MCF 10A (cell line): ENCODE measurements around the gene LCP2. TPM values are rescaled to one million over a fixed set of nuclear protein-coding genes. Genes with fewer than 3 reads are reported as not detected.
A peak's percentile ranks its signal among the peaks of the same experiment; 100 is the strongest.

Experiments used
- BruUV-seq: library from RNA; stranded (reverse); fragments of 400-500 nt; replicated peaks from 2 replicates; lab custom pipeline; 2021; lab: Mats Ljungman, UMichigan
- CTCF ChIA-PET: fragments of 300-600 bp; sonication (Branson Sonifier 250); formaldehyde crosslinking; extraction: SDS; loops from one replicate; lab custom pipeline; 2021; ENCODE audit warnings: antibody characterized with exemption, inconsistent platforms; lab: Yijun Ruan, JAX
- POLR2A ChIA-PET: fragments of 300-600, 350-650 bp; sonication (Branson Sonifier 250); formaldehyde crosslinking; extraction: SDS; loops from one replicate; lab custom pipeline; 2020; ENCODE audit warnings: antibody characterized with exemption, inconsistent platforms; lab: Yijun Ruan, JAX
- DNase-seq: peaks from one replicate; pipeline ENCODE4 v3.0.0-alpha.2; 2018; ENCODE audit not compliant: unreplicated experiment
- H3K27ac Mint-ChIP-seq: one replicate; pipeline ENCODE4 v1.8.0; 2022; ENCODE audit warnings: mild to moderate bottlenecking, low read depth, mixed read lengths; ENCODE audit not compliant: unreplicated experiment
- H3K27me3 Mint-ChIP-seq: one replicate; pipeline ENCODE4 v1.8.0; 2022; ENCODE audit warnings: mixed read lengths; ENCODE audit not compliant: insufficient read depth, unreplicated experiment
- H3K36me3 Mint-ChIP-seq: one replicate; pipeline ENCODE4 v1.8.0; 2022; ENCODE audit warnings: mild to moderate bottlenecking, moderate library complexity, mixed read lengths; ENCODE audit not compliant: insufficient read depth, unreplicated experiment
- H3K4me1 Mint-ChIP-seq: one replicate; pipeline ENCODE4 v1.8.0; 2022; ENCODE audit warnings: mixed read lengths; ENCODE audit not compliant: insufficient read depth, unreplicated experiment
- H3K4me3 Mint-ChIP-seq: one replicate; pipeline ENCODE4 v1.8.0; 2022; ENCODE audit warnings: mild to moderate bottlenecking, moderate library complexity, mixed read lengths; ENCODE audit not compliant: unreplicated experiment
- H3K9me3 Mint-ChIP-seq: one replicate; pipeline ENCODE4 v1.8.0; 2022; ENCODE audit warnings: mixed read lengths; ENCODE audit not compliant: unreplicated experiment
- intact Hi-C: fragments of 100-400 bp; cut with micrococcal nuclease; formaldehyde crosslinking; loops from 2 replicates; pipeline ENCODE4 v1.14.1; 2022
- total RNA-seq: library from RNA; stranded (reverse); gene quantifications from 2 replicates; pipeline ENCODE4 v1.2.3, GENCODE V29; 2022
- TF ChIP-seq, protein P1 (sequence below): fragments of 200-600 bp; IDR thresholded peaks from one replicate; pipeline ENCODE4 v1.8.0; 2022; ENCODE audit warnings: antibody characterized with exemption, mild to moderate bottlenecking; ENCODE audit not compliant: unreplicated experiment

Gene LCP2
- total RNA-seq, 1 experiment from 2014 or later, result not detected

GRCh38 chr5:170310256-170310926, 12.8 kb upstream of the LCP2 start:
- no peaks in the 10 kb centered on the region for H3K36me3 Mint-ChIP-seq
- H3K4me1 Mint-ChIP-seq, result peaks cover 31% of the 10 kb centered on the region
- TF ChIP-seq, protein P1, sequence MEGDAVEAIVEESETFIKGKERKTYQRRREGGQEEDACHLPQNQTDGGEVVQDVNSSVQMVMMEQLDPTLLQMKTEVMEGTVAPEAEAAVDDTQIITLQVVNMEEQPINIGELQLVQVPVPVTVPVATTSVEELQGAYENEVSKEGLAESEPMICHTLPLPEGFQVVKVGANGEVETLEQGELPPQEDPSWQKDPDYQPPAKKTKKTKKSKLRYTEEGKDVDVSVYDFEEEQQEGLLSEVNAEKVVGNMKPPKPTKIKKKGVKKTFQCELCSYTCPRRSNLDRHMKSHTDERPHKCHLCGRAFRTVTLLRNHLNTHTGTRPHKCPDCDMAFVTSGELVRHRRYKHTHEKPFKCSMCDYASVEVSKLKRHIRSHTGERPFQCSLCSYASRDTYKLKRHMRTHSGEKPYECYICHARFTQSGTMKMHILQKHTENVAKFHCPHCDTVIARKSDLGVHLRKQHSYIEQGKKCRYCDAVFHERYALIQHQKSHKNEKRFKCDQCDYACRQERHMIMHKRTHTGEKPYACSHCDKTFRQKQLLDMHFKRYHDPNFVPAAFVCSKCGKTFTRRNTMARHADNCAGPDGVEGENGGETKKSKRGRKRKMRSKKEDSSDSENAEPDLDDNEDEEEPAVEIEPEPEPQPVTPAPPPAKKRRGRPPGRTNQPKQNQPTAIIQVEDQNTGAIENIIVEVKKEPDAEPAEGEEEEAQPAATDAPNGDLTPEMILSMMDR, result no peak
- no peaks in the 10 kb centered on the region for H3K27me3 Mint-ChIP-seq
- H3K27ac Mint-ChIP-seq, result no peak overlapping the region
- ChIA-PET POLR2A (no interaction called here), CTCF (interaction anchor here (0.6 to 1.8 kb wide), 6 partner anchors 9 to 329 kb away, joined by 3 to 5 read pairs (median 4); no protein-coding TSS in a partner anchor)
- H3K9me3 Mint-ChIP-seq, result no peaks in the 10 kb centered on the region
- no peak for DNase-seq
- intact Hi-C loops, result no loop called here
- BruUV-seq, result no TSS peak
- H3K4me3 Mint-ChIP-seq, result no peak overlapping the region

DNA sequence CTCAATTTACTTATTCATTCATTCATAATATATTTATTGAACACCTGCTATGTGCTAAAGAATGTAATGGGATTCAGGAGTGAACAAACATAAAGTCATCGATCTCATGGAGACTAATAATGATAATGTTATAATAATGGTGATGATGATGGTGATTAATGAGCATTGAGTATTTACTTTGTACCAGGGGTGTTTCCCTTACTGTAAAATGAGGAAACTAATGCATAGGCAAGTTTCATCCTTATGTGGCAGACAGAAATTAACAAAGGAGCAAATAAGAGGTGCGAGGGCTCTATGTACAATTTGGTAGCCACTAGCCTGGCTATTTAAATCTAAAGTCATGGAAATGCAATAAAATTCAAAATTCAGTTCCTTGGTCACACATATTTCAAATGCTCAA, 11.1 kb upstream of the LCP2 start:
- no TSS peak for BruUV-seq
- intact Hi-C loops, result no loop called here
- Mint-ChIP-seq H3K27me3 (no peaks in the 10 kb centered on the region), H3K4me3 (no peak overlapping the region), H3K27ac (peak overlapping the region; percentile 52), H3K9me3 (no peaks in the 10 kb centered on the region), H3K36me3 (no peaks in the 10 kb centered on the region), H3K4me1 (peaks cover 31% of the 10 kb centered on the region)
- CTCF ChIA-PET, result interaction anchor here (1.0 to 1.1 kb wide), 2 partner anchors 82 to 324 kb away, joined by 3 read pairs; no protein-coding TSS in a partner anchor
- POLR2A ChIA-PET, result interaction anchor here (0.5 to 1.1 kb wide), 5 partner anchors 10 to 762 kb away, joined by 3 read pairs; no protein-coding TSS in a partner anchor
- TF ChIP-seq, protein P1, result no peak
- DNase-seq, result no peak

GRCh38 chr5:170307575-170308465, 10.2 kb upstream of the LCP2 start:
- peak; percentile 98 for DNase-seq
- Mint-ChIP-seq H3K27me3 (no peaks in the 10 kb centered on the region), H3K27ac (peak overlapping the region; percentile 52), H3K36me3 (peaks cover 6% of the 10 kb centered on the region), H3K9me3 (no peaks in the 10 kb centered on the region), H3K4me3 (no peak overlapping the region), H3K4me1 (peaks cover 31% of the 10 kb centered on the region)
- CTCF ChIA-PET, result interaction anchor here (0.7 to 2.1 kb wide), 8 partner anchors 11 to 1821 kb away, joined by 3 to 5 read pairs (median 3); no protein-coding TSS in a partner anchor
- POLR2A ChIA-PET, result interaction anchor here (0.6 to 1.1 kb wide), 6 partner anchors 11 to 116 kb away, joined by 3 read pairs; no protein-coding TSS in a partner anchor
- intact Hi-C loops, result no loop called here
- TF ChIP-seq, protein P1, result no peak
- TSS peak; percentile 95 for BruUV-seq
